Panc1 (cell line): ENCODE data around the gene IL13RA1.

Experiments
- CTCF ChIP-seq: fragments of 450-650 bp; IDR thresholded peaks from 2 replicates; pipeline ENCODE4 v1.5.1; 2017; ENCODE audit warnings: mild to moderate bottlenecking
- SIN3A ChIP-seq: IDR thresholded peaks from 2 replicates; pipeline ENCODE4 v1.6.1; 2012; ENCODE audit warnings: low read depth, mild to moderate bottlenecking, low read length, moderate library complexity, borderline replicate concordance; ENCODE audit not compliant: insufficient read depth

- TF ChIP-seq CTCF (no peak), SIN3A (no peak)
Measured at GRCh38 chrX:118758511-118758910, 31.1 kb downstream of the IL13RA1 start.
